Spleen (tissue), 7 donors: Measurements from ENCODE around the gene MCM3AP.

Source experiments
- CTCF ChIP-seq, 11 experiments: fragments of 200-600 bp in 7 of 11; fragments of 450-650 bp in 4 of 11; sonication (generic) in 4 of 11; IDR thresholded peaks in 8 of 11; conservative IDR thresholded peaks in 3 of 11; 1 replicate in 7 of 11; 2 replicates in 4 of 11; pipeline versions ENCODE4 v1.4.0 to v1.8.0; 2016 to 2021; ENCODE audit warnings: antibody characterized with exemption in 11 of 11, inconsistent platforms in 4 of 11, mild to moderate bottlenecking in 1 of 11
- POLR2A ChIP-seq, 3 donors: fragments of 450-650 bp; IDR thresholded peaks; one replicate each; pipeline ENCODE4 v1.5.1; 2017; ENCODE audit warnings: antibody characterized with exemption in 3 of 3, mild to moderate bottlenecking in 1 of 3
- POLR2AphosphoS5 ChIP-seq, 3 donors: sonication (generic); formaldehyde crosslinking; IDR thresholded peaks; one replicate each; pipeline ENCODE4 v1.5.1; 2017; ENCODE audit warnings: antibody characterized with exemption in 3 of 3
- donor health status: DM: no; HTN: no; CAD: no; lungs with moderate emphysema.
- donor health status: DM: no; HTN: no; CAD: no.
- donor health status: DM: no; HTN: no; CAD: no.

GRCh38 chr21:46245213-46245915 is 40.0 kb downstream of the MCM3AP start:
- TF ChIP-seq CTCF (IDR thresholded peaks at IDR 0.05 in 8 of 11, conservative IDR thresholded peaks at IDR 0.05 in 3 of 11) (no peak), POLR2A (IDR thresholded peaks at IDR 0.05) (no peak), POLR2AphosphoS5 (IDR thresholded peaks at IDR 0.05) (no peak)
